HS-27A (cell line): Measurements from ENCODE around the gene ALDH1A1.

ENCODE experiments used
- DNase-seq: peaks from one replicate; pipeline ENCODE4 v3.0.0-alpha.2; 2012; ENCODE audit warnings: low read depth, missing footprints

The ALDH1A1 gene

GRCh38 chr9:72917892-72918509 lies 34.9 kb downstream of the ALDH1A1 start:
- no peak for DNase-seq

GRCh38 chr9:72915659-72916058 lies 37.2 kb downstream of the ALDH1A1 start:
- no peak for DNase-seq

DNA sequence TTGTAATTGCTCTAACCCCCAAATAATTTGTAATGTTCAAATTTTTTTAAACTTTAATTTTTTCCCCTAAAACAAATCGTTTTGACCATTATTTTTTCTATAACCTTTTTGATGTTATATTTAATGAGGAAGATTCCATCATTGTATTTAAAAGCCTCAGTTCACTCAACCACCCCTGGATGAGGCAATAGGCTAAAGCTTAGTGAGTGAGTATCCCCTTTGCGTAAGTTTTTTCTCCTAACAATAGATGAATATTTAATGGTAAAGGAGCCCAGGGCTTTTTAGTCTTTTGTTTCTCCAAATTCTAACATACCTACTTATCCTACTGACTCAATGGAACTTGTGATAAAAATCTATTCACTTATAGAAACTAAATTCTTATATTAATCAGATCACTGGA lies 38.1 kb downstream of the ALDH1A1 start:
- no peak for DNase-seq

DNA sequence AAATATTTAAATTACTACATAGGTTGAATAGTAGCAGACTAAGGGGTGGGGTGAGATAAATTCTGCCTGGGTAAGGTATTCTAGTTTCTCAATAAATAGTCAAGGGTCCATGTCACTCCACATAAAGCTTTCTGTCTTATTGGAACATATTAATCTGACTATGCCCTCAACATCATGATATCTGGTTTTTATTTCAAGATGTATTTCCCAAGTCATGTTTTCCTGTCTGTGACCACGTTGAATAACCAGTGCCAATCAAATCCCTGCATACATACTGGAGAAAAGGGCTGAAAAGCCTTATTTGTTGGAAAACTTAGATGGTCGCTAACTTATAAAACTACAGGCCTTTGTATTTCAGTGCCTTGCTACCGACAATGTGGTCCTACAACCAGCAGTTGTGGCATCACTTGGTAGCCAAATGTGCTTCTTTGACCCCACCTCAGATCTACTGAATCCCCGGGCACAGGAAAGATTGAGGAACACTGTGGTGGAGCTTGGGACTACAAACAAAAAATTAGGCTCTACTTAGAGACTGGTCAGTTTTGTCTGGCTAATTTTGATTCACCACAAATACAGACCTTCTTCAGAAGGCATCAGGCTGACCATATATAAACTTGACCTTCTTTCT lies 39.4 kb downstream of the ALDH1A1 start:
- DNase-seq, result no peak

- DNase-seq, result no peak
Measured at GRCh38 chr9:72912476-72913381, 40.1 kb downstream of the ALDH1A1 start.

DNA sequence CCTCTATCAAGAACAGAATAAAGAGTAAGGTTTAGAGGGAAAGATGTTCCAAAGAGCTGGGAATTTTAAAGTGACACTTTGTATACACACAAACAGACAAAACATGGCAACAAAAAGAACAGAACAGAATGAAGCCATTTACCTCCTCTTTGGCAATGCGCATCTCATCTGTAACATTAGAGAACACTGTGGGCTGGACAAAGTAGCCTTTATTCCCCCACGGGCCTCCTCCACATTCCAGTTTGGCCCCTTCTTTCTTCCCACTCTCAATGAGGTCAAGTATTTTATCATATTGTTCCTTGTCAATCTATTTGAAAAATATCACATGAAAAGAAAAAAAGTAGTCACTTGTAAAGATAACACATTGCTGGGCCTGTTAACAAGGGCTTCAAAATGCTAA lies 41.0 kb downstream of the ALDH1A1 start:
- no peak for DNase-seq

DNA sequence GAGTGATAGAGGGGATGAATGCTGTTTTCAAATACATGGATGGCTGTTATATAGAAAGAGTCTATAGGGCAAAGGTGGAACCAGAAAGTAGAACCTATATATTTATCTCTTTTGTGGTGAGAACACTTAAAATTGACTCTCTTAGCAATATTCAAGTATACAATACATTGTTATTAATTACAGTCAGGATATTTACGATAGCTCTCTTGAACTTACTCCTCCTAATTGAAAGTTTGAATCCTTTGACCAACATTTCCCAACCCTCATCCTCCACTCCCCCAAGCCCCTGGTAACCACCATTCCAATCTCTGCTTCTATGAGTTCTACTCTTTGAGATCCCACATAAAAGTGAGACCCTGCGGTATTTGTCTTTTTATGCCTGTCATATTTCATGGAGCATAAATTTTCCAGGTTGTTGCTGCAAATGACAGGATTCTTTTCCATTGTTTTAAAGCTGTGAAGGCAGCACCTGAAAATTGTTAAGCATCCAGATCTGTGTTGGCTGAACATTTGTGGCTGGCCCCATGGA lies 41.5 kb downstream of the ALDH1A1 start:
- DNase-seq, result no peak

- DNase-seq, result no peak
Measured at GRCh38 chr9:72909428-72909827, 43.4 kb downstream of the ALDH1A1 start.

GRCh38 chr9:72907421-72907820 lies 45.4 kb downstream of the ALDH1A1 start:
- no peak for DNase-seq

DNA sequence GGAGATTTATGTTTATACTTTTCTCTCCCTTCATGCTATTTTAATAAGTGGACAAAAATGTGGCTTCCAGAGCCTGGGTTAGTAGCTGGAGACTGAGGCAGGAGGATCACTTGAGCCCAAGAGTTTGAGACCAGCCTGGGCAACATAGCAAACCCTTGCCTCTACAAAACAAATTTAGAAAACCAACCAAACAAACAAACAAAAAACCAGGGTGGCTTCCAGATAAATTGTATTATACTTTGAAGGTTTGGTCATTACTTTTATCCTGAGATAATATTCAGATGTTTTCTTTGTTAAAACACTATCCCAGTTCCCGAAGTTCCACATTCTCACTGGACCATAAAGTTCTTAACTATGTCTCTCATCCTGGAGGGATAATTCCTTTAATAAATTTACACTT lies 46.0 kb downstream of the ALDH1A1 start:
- DNase-seq, result no peak

GRCh38 chr9:72905514-72906480 lies 47.1 kb downstream of the ALDH1A1 start:
- no peak for DNase-seq

DNA sequence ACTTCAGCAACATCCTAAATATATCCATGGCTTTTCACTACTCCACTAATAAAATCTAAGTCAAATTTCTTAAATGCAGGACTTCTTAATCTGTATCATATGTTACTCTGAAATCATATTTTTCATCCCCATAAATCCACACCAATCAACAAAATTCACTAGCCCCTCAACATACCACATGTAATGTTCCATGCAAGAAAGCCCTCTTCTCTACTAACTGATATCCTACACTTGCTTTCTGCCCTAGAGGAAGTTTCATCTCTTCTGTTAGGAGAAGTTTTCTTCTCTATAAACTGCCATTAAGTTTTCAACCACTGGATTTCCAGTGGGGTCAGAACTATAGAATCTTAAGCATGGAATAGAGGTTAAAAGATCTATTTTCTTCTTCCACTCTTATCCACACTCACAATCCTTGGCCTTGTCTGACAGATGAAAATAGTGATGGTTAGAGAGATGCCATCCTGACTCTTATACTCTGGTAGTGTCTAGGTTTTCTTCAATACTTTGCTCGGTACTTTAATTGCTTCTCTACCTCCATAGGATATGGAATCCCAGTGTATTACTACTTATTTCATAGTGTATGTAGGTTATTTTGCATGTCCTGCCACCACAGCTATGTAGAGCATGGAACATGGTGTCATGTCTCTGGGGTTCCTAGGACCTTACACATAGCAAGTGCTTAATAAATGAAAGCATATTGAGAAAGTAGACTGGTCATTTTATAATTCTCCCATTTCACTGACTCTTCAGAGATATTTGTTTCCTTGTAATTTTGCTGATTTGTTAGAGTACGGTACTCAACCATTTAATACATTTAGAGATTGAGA lies 48.4 kb downstream of the ALDH1A1 start:
- no peak for DNase-seq

DNA sequence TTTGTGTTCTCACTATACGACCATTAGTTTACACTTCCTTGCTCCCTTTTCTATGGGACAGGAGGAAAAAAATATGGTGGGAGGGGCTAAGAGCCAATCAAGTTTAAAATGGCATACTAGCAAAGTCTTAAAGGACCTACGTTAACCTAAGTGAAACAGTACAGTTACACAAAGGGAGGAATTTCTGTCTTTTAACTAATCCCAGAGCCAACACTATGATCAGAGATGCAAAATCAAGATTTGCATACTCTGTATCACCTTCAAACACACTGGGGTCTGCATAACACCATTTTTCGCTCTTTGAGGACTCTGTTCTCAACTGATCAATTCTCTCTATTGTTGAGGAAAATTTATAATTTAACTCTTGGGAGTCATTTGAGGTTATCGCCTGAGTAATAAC lies 49.8 kb downstream of the ALDH1A1 start:
- DNase-seq, result no peak

DNA sequence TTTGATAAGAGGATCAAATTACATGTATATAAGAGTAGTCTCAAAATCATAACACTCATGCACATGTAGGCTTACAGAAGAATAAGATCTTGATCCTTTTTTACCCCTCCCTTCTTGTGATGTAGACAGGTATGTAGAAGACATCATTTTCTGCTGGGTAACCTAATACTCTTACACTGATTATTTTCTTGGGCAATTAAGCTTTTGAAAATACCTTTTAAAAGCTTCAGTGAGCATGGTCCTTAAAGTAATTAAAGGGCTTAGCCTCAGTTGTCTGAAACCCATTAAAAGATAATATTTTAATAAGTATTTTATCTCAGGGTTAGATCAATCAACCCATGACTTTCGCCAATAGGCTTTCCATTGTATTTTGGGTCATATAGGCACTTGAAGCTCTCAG lies 50.6 kb downstream of the ALDH1A1 start:
- DNase-seq, result no peak

- no peak for DNase-seq
Measured at GRCh38 chr9:72899734-72900477, 52.9 kb downstream of the ALDH1A1 start.

DNA sequence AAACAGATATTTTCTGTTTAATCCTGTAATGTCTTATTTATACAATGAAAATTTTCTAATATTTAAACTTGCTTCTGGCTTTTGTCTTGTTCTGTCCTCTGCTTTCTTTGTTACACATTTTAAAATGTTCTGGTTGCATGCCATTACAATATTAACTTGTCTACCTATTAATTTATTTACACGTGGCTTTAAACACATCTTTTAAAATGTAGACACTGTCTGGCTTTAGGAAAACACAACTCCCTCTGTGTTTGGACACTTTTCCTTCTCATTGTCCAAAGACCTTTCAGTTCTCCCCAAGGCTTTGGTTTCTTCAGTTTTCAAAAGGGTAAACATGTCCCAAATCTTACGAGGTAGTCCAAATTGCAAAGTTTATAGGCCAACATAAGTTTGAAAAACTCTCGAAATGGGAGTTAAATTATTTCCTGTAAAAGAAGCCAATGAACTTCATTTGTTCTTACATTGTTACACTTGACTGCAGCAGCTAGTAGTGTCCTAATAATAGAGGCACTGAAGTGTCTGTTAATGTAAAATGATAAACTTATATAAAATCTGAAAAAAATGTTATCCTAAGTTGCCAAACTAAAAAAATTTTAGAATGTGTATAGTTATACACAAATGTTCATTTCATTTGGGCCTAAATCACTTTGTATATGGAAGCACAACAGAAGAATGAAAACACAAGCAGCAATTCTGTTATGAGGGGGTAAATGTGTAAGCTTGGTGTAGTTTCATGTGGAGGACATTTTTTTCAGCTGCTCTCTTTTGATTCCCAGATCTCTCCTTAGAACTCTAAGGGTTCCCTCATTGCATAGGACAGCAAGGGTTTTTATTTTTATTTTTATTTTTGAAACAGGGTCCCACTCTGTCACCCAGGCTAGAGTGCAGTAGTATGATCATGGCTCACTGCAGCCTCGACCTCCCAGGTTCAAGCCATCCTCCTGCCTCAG lies 53.8 kb downstream of the ALDH1A1 start:
- DNase-seq, result no peak

DNA sequence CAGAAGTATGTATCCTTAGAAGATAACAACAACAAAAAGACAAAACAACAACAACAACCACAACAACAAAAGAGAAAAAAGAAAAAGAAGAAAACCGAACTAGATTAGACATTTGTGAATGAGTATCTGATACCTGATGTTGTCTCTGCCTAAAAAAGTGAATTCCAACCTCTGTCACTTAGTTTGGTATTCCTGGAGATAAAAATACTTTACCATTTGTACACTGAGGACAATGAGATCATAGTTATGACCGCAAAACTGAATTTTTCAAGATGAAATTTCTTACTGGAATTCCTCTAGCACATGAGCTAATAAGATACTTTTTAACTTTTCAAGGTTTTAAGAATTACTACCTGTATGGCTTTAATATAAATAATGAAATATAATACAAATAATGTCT lies 54.5 kb downstream of the ALDH1A1 start:
- no peak for DNase-seq

DNA sequence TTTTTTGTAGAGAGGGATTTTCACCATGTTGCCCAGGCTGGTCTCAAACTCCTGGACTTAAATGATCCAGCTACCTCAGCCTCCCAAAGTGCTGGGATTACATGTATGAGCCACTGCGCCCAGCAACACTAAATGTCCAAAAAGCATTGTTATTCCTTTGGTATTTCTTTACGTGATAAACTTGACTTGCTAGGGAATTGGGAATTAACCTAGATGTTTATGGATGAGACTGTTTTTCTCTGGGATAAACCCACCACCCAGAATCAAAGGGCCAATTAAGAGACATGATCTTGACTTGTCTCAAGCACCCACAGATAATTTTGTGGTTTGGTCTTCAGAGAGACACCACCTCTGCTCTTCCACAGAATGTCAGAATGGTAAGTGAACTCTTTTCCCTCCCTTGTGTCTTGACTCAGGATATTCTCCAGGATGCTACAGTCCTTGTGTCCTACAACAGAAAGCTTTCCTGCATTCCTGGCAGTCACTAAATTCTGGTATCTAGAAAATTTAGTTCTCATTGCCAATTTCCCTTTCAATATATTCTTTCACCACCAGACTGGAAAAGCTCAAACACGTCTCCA lies 55.7 kb downstream of the ALDH1A1 start:
- no peak for DNase-seq

DNA sequence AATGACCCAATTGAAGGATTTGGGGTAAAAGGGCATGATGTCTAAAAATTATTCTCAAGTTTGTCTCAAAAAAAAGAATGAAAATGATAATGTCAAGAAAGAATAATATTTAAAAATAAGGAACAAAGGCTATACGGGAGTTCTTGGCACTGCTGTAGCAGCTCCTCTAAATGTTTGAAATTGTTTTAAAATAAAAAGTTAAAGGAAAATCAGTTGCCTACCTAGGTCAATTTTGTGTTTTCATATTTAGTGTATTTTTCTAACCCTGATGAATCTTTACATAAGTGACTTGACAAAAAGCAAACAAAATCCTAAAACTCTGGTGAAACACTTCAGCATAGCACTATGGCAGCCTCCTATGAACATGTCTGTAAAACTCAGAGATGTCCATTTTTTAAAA lies 56.4 kb downstream of the ALDH1A1 start:
- no peak for DNase-seq
